AG09309 (cell line): ENCODE data around the gene ENTR1.
A peak's percentile ranks its signal among the peaks of the same experiment; 100 is the strongest.

Experiments used
- DNase-seq: peaks from one replicate; pipeline ENCODE4 v3.0.0-alpha.2; 2010; ENCODE audit warnings: low read depth
- H3K4me3 ChIP-seq: 2 replicates; pipeline ENCODE4 v1.5.1; 2011; ENCODE audit warnings: mild to moderate bottlenecking, low read depth, low read length, moderate library complexity; ENCODE audit not compliant: control insufficient read depth
- CTCF ChIP-seq: IDR thresholded peaks from 2 replicates; pipeline ENCODE4 v1.5.1; 2011; ENCODE audit warnings: mild to moderate bottlenecking, low read depth, low read length, inconsistent platforms; ENCODE audit not compliant: insufficient read depth, control insufficient read depth; ENCODE audit errors: missing control alignments

The ENTR1 gene

DNA sequence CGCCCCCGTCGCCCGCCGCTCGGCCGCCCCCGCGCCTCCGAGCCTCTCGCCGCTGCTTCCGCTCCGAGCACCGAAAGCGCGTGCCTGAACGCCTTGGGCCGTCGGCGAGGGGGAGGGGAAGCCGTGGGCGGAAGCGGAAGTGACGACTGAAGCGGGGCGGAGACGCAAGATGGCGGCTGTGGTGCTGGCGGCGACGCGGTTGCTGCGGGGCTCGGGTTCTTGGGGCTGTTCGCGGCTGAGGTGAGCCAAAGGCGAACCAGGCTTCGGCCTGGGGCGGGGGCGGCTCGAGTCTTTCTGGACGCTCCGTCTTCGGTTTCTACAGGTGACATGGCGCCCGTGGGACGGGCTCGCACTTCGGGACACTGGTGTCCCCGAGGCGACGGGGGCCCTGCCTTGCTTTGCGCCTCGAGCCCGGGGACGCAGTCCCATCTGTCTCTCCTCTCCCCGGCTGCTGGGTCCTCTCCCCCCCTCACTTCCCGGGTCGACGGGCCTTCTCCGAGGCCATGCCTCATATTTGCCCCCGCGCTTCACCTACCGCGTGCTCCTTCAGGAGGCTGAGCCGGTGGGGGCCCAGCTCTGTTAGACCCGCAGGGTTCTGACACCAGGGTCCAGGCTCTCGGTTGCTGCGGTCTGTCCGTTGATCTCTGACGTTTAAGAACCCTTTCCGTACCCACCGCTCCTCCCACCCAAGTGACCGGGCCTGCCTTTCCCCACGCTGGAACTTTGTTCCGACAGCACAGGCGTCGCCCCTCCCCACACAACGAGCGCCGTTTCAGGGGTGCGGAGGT, at the start of gene ENTR1, which contains the start of gene PMPCA:
Gene ENTR1, minus strand, starts transcription at position 115 of the 788 bp plus-strand sequence. CDS start 217 bp downstream, outside the sequence.
Gene PMPCA, plus strand, starts transcription at position 159 of the 788 bp plus-strand sequence. Its CDS starts 11 bp downstream, at position 170.
- no peak for TF ChIP-seq CTCF
- peak; percentile 33 for DNase-seq
- H3K4me3 ChIP-seq: peak within 1 kb of the TSS; percentile 100

DNA sequence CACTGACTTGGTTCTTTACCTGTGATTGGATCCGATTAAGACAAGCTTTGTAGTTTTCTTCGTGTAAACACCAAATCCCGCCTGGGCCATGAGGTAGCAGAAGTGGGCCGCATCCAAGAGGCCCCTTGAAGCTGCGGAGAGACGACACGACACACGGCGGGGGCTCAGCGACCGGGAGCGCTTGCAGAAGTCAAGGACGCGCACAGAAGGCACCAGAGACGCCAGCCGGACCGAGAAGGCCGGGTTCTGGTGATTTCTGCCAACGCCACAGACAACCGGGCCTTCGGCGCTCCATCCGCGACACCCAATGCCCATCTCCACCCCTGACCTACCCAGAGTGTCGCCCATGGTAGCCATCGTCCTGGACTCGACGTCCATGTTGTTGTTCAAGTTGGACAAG, 49.0 kb upstream of the ENTR1 start:
- no peak for TF ChIP-seq CTCF
- no peak overlapping the region for H3K4me3 ChIP-seq
- no peak for DNase-seq

DNA sequence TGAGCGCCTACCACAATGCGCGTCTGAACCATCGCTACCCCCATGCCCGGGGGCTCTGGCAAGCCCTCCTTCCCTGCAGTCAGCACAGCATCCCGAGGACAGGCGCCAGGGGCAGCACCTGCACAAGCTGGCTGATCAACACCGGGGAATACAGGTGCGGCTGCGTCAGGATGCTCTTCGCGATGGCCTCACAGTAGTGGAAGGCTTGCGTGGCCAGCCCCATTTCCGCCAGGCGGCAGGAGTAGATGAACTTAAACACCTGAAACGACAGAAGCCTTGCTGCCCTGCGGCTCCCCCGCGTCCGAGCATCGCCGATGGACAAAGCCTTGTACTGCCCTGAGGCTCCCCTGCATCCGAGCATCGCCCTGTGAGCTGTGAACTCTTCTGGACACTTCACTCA, 46.9 kb upstream of the ENTR1 start:
- H3K4me3 ChIP-seq: no peak overlapping the region
- no peak for TF ChIP-seq CTCF

DNA sequence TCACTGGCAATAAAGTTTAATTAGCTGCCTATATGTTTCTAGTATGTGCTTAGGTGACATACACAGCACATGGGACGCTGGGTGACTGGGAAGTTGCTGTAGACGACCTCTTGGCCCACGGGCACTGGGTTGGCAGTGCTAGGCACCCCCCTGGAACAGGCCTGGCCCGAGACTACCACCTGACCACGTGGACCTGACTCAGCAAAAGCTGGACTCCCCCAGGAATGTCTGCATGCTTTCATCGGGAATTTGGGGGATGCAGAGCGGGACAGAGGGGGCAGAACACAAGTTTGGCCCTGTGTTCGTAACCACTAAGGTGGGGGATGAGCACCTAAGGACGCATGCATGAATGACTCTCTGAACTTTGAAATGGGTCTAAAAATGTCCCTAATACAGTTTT, 45.8 kb upstream of the ENTR1 start:
- no peak for DNase-seq
- H3K4me3 ChIP-seq: no peak overlapping the region
- TF ChIP-seq CTCF: no peak

More for the DNA sequence above, 46.9 kb upstream of the ENTR1 start:
- no peak for DNase-seq

DNA sequence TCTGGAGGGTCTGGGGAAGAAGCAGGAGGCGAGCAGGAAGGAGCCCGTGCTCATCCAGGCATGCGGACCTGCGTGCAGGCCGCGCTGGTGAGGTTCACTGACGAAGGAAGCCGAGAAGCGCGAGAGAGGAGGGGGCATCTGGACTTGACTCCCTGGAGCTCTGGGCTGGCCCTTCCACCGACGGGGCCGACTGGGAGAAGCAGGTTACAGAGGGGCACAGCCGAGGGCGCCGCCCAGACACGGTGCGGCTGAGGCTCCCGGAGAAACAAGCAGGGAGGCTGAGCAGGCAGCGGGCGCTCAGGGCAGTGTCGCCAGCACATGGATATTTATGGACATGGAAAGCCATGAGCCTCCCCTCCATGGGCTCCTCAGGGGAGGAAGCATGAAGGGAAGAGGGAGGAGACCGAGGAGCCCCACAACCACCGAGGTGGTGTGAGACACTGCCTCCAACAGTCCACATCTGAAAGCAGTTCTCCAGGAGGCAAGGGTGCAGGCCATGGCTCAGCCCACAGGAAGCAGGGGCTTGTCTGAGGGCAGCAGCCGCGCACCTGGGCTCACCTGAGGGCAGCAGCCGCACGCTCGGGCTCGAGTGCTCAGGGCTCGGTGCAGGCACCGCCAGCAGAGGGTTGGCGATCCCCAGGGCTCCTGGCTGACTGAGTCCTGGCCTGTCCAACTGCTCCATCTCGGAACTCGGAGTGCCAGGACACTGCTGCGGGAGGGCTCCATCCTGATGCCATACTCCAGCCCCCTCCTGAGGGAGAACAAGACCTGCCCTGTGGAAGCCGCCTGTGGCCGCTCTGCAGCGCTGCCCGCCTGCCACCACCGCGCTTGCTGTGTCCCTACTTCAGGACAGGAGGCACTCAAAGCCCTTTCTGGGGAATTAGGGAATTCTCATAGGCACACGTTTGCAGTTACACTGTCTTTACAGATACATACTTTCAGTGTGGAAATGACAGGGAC, 44.9 kb upstream of the ENTR1 start:
- no peak for DNase-seq
- no peak overlapping the region for H3K4me3 ChIP-seq
- TF ChIP-seq CTCF: no peak

DNA sequence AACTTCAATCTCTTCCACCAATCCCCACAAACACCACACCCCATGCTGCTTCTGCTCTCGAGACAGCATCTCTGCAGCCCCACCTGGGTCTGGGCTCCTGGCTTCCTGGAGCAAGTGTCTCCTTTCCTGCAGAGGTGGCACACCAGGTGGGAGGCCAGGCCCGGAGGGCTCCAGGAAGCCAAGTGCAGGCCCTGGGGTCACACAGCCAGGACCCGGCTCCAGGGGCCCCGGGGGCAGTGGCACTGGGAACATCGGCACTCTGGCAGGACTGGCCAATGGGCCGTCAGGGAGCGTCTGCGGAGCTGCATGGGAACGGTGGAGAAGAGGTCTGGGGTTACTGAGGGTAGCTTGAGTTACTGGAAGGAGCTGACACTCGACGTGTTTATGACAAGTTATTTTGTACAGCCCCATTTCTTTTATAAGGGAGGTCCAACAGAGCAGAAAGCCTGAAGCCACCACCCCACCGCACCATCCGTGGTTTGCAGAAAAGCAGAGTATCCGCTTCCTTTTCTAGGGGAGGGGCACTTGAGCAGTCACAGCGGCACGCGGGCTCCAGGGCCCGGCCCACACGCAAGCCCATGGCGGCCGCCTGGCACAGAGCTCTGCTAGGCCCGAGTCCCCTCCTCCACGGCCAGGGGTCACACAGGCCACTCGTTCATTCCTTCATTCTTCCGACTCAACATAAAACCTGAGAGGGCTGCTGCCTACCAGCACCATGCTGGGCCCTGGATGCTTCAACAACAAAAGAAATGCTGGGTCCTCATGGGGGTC, 43.8 kb upstream of the ENTR1 start:
- H3K4me3 ChIP-seq: no peak overlapping the region
- no peak for DNase-seq
- TF ChIP-seq CTCF: no peak
